ENCODE data around the gene FAM193B. TPM values are rescaled to one million over a fixed set of nuclear protein-coding genes. Genes with fewer than 3 reads are reported as not detected.
A peak's percentile ranks its signal among the peaks of the same experiment; 100 is the strongest.

The FAM193B gene
- total RNA-seq, 1 donor from 2014 or later, result 10.7 TPM

GRCh38 chr5:177516601-177517568 is 37.5 kb downstream of the FAM193B start, which contains the start of gene DDX41:
Gene DDX41, minus strand, starts transcription at chr5:177516961. Its CDS starts 16 bp downstream, at chr5:177516945.
- DNase-seq (ENCODE audit: low read depth, low spot score), result peak; percentile 97

- no peak for DNase-seq (ENCODE audit: low read depth, low spot score)
Observed at GRCh38 chr5:177515580-177515979, 38.8 kb downstream of the FAM193B start.

- no peak for DNase-seq (ENCODE audit: low read depth, low spot score)
Observed at GRCh38 chr5:177514541-177514940, 39.8 kb downstream of the FAM193B start.

GRCh38 chr5:177513500-177513899 is 40.9 kb downstream of the FAM193B start:
- DNase-seq (ENCODE audit: low read depth, low spot score), result no peak

GRCh38 chr5:177512736-177513380 is 41.5 kb downstream of the FAM193B start:
- DNase-seq (ENCODE audit: low read depth, low spot score), result no peak

- DNase-seq (ENCODE audit: low read depth, low spot score), result no peak
Observed at GRCh38 chr5:177511796-177512675, 42.3 kb downstream of the FAM193B start.

GRCh38 chr5:177511181-177511580 is 43.2 kb downstream of the FAM193B start:
- no peak for DNase-seq (ENCODE audit: low read depth, low spot score)

- DNase-seq (ENCODE audit: low read depth, low spot score), result no peak
Observed at GRCh38 chr5:177510567-177511053, 43.8 kb downstream of the FAM193B start.

GRCh38 chr5:177509991-177510566 is 44.3 kb downstream of the FAM193B start:
- no peak for DNase-seq (ENCODE audit: low read depth, low spot score)

- DNase-seq (ENCODE audit: low read depth, low spot score), result no peak
Observed at GRCh38 chr5:177509381-177509951, 44.9 kb downstream of the FAM193B start, which contains the start of gene DOK3. Gene DOK3, minus strand, starts transcription at chr5:177509826. Its CDS starts 286 bp downstream, at chr5:177509540.

- no peak for DNase-seq (ENCODE audit: low read depth, low spot score)
Observed at GRCh38 chr5:177508837-177509236, 45.5 kb downstream of the FAM193B start.

GRCh38 chr5:177508221-177508611 is 46.1 kb downstream of the FAM193B start:
- no peak for DNase-seq (ENCODE audit: low read depth, low spot score)

- no peak for DNase-seq (ENCODE audit: low read depth, low spot score)
Observed at GRCh38 chr5:177507596-177508220, 46.7 kb downstream of the FAM193B start.

GRCh38 chr5:177507165-177507564 is 47.2 kb downstream of the FAM193B start:
- DNase-seq (ENCODE audit: low read depth, low spot score), result no peak

- DNase-seq (ENCODE audit: low read depth, low spot score), result no peak
Observed at GRCh38 chr5:177505075-177505474, 49.3 kb downstream of the FAM193B start.

GRCh38 chr5:177504086-177505056 is 50.0 kb downstream of the FAM193B start:
- no peak for DNase-seq (ENCODE audit: low read depth, low spot score)

- DNase-seq (ENCODE audit: low read depth, low spot score), result no peak
Observed at GRCh38 chr5:177503351-177504085, 50.8 kb downstream of the FAM193B start.

- no peak for DNase-seq (ENCODE audit: low read depth, low spot score)
Observed at GRCh38 chr5:177502886-177503285, 51.5 kb downstream of the FAM193B start.
